Natural killer cell (primary cell): ENCODE measurements around the gene RND2. TPM values are rescaled to one million over a fixed set of nuclear protein-coding genes. Genes with fewer than 3 reads are reported as not detected.
A peak's percentile ranks its signal among the peaks of the same experiment; 100 is the strongest.

Source experiments
- ATAC-seq, 3 donors: fragments of 150-1000 bp in 2 of 3; fragments of 200-7000 bp in 1 of 3; cut with Tn5 transposase; 1 replicate in 1 of 3; 2 replicates in 2 of 3; pipeline ENCODE4 v1.10.0; 2021; ENCODE audit warnings: mild to moderate bottlenecking in 2 of 3, moderate library complexity in 2 of 3
- DNase-seq, 2 donors: peaks; one replicate each; pipeline versions ENCODE4 v3.0.0 to v3.0.0-alpha.2; 2013 to 2021; ENCODE audit warnings: mixed read lengths in 1 of 2
- H3K27ac ChIP-seq: one replicate; pipeline ENCODE4 v1.5.1; 2013; ENCODE audit warnings: mild to moderate bottlenecking, low read length
- H3K27me3 ChIP-seq: one replicate; pipeline ENCODE4 v1.6.1; 2013; ENCODE audit warnings: low read length; ENCODE audit not compliant: control insufficient read depth, insufficient read depth
- H3K36me3 ChIP-seq: one replicate; pipeline ENCODE4 v1.6.1; 2013; ENCODE audit warnings: low read length; ENCODE audit not compliant: control insufficient read depth, insufficient read depth
- H3K4me1 ChIP-seq: one replicate; pipeline ENCODE4 v1.6.1; 2013; ENCODE audit warnings: low read length; ENCODE audit not compliant: control insufficient read depth, insufficient read depth
- H3K4me3 ChIP-seq: one replicate; pipeline ENCODE4 v1.5.1; 2013; ENCODE audit warnings: low read length
- H3K9me3 ChIP-seq: one replicate; pipeline ENCODE4 v1.6.1; 2013; ENCODE audit warnings: low read length; ENCODE audit not compliant: control insufficient read depth, insufficient read depth
- H3K27ac Mint-ChIP-seq, 2 donors: one replicate each; pipeline ENCODE4 v1.8.0; 2022; ENCODE audit warnings: mild to moderate bottlenecking in 2 of 2, mixed read lengths in 2 of 2, moderate library complexity in 1 of 2
- H3K27me3 Mint-ChIP-seq, 2 donors: one replicate each; pipeline ENCODE4 v1.8.0; 2022; ENCODE audit warnings: low read depth in 2 of 2, mixed read lengths in 2 of 2
- H3K36me3 Mint-ChIP-seq: one replicate; pipeline ENCODE4 v1.8.0; 2022; ENCODE audit warnings: mixed read lengths
- H3K4me1 Mint-ChIP-seq, 2 donors: one replicate each; pipeline ENCODE4 v1.8.0; 2022; ENCODE audit warnings: mixed read lengths in 2 of 2
- H3K4me3 Mint-ChIP-seq: one replicate; pipeline ENCODE4 v1.8.0; 2022; ENCODE audit warnings: mild to moderate bottlenecking, moderate library complexity, mixed read lengths
- H3K9me3 Mint-ChIP-seq, 2 donors: one replicate each; pipeline ENCODE4 v1.8.0; 2022; ENCODE audit warnings: mixed read lengths in 2 of 2
- CTCF ChIP-seq: fragments of 200-600 bp; IDR thresholded peaks from one replicate; pipeline ENCODE4 v1.8.0; 2022; ENCODE audit warnings: antibody characterized with exemption
- WGBS: methylation state at CpG from one replicate; pipeline ENCODE4 v1.1.7; 2013; ENCODE audit warnings: missing lambda C conversion rate; ENCODE audit not compliant: insufficient coverage; 5-methylcytosine and 5-hydroxymethylcytosine counted together
- intact Hi-C: fragments of 100-400 bp; cut with micrococcal nuclease; formaldehyde crosslinking; loops from one replicate; pipeline ENCODE4 v1.14.2; 2022
- total RNA-seq, 4 donors: library from RNA; stranded (reverse); fragments of 120-200 nt in 1 of 4; gene quantifications; one replicate each; pipeline versions ENCODE4 v1.2.3 to v1.2.4, GENCODE V29; 2013 to 2022

Gene RND2
- total RNA-seq, 3 donors from 2014 or later (not counting 1 experiment from before 2014, with no cell fraction given), result 0.12 to 0.58 (median 0.14) TPM

DNA sequence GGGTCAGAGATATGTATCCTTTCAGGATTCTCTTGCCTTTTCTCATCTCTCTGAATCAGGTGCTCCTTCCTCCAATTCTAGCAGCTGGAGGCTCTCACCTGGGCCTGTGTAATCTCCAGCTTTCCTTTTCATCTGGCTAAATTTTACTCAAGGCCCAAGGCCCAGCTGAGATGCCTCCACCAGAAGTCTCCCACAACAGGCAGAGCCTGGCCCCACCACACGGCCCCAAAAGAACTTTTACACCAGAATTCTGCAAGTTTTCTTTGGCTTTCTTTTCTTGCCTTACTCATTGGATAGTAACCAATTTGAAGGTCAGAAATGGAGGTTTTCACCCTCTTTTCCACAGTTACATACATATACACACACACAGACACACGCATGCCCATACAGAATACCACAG, 14.6 kb downstream of the RND2 start:
- no peaks in the 10 kb centered on the region for H3K27me3 Mint-ChIP-seq
- no peaks in the 10 kb centered on the region for H3K36me3 Mint-ChIP-seq
- Histone ChIP-seq H3K4me1 (no peaks in the 10 kb centered on the region), H3K27ac (no peak overlapping the region), H3K27me3 (no peaks in the 10 kb centered on the region), H3K4me3 (no peak overlapping the region), H3K9me3 (no peaks in the 10 kb centered on the region), H3K36me3 (no peaks in the 10 kb centered on the region)
- DNase-seq (no peak), ATAC-seq (no peak)
- intact Hi-C loops, result no loop called here
- no peak for TF ChIP-seq CTCF
- H3K27ac Mint-ChIP-seq, result no peak overlapping the region
- WGBS, result 95% methylated on average over 2 of the region's 2 CpGs
- no peak overlapping the region for H3K4me3 Mint-ChIP-seq
- H3K4me1 Mint-ChIP-seq, result no peaks in the 10 kb centered on the region
- H3K9me3 Mint-ChIP-seq, result no peaks in the 10 kb centered on the region

DNA sequence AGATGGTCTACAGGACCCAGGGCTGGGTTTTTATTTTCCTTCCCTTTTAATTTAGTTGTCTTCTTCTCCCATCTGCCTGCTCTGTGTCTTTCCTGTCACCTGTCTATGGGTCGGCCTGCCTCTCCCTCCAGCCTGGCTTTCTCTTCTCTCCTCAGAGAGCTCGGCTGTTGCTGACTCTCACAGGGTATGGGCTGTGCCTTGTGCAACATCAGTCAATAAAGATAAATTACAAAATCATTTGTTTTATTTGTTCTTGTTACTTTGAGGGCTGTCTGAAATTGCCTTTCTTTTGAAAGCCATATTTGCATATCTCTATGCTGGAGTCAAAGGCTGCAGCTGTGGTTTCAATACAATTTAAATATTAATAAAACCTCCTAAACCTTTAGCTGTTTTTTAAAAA, 15.6 kb downstream of the RND2 start:
- WGBS, result 92% methylated on average over 2 of the region's 2 CpGs
- H3K27ac ChIP-seq, result no peak overlapping the region
- Mint-ChIP-seq H3K4me3 (no peak overlapping the region), H3K36me3 (no peaks in the 10 kb centered on the region), H3K27ac (no peak overlapping the region), H3K4me1 (no peaks in the 10 kb centered on the region), H3K9me3 (no peaks in the 10 kb centered on the region), H3K27me3 (no peaks in the 10 kb centered on the region)
- H3K4me1 ChIP-seq, result no peaks in the 10 kb centered on the region
- intact Hi-C loops, result no loop called here
- no peaks in the 10 kb centered on the region for H3K36me3 ChIP-seq
- no peak for TF ChIP-seq CTCF
- H3K9me3 ChIP-seq, result no peaks in the 10 kb centered on the region
- H3K27me3 ChIP-seq, result no peaks in the 10 kb centered on the region
- no peak overlapping the region for H3K4me3 ChIP-seq
- ATAC-seq (no peak), DNase-seq (no peak)

- H3K27ac Mint-ChIP-seq, result peak overlapping the region in 1 of 2 donors; percentile 5
- H3K27me3 ChIP-seq, result no peaks in the 10 kb centered on the region
- no peak overlapping the region for H3K27ac ChIP-seq
- WGBS, result 94% methylated on average over 5 of the region's 5 CpGs
- no peaks in the 10 kb centered on the region for H3K4me1 ChIP-seq
- no peaks in the 10 kb centered on the region for H3K4me1 Mint-ChIP-seq
- H3K4me3 ChIP-seq, result no peak overlapping the region
- DNase-seq (no peak), ATAC-seq (no peak)
- intact Hi-C loops, result no loop called here
- no peaks in the 10 kb centered on the region for H3K27me3 Mint-ChIP-seq
- no peak overlapping the region for H3K4me3 Mint-ChIP-seq
- no peak for TF ChIP-seq CTCF
- no peaks in the 10 kb centered on the region for H3K36me3 ChIP-seq
- H3K9me3 Mint-ChIP-seq, result no peaks in the 10 kb centered on the region
- H3K36me3 Mint-ChIP-seq, result no peaks in the 10 kb centered on the region
- H3K9me3 ChIP-seq, result no peaks in the 10 kb centered on the region
Observed at GRCh38 chr17:43042025-43042628, 17.1 kb downstream of the RND2 start.

DNA sequence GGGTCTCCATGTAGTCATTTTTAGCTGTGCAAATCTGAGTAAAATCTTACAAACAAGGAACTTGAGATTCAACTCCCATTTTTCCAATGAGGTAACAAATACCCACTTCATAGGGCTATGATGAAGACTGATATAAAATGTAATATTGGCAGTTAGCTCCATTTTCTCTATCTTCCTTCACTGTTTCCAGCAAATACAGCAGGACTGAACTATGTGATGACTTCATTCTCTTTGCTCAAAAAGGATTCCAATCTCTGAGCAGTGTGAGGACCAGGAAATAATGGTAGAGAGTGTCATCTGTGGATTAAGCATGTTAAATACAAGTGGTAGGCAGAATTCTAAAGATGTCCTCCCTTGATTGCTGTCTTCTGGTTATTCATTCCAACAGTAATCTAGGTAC, 18.3 kb downstream of the RND2 start:
- ATAC-seq, result no peak
- Mint-ChIP-seq H3K4me1 (no peaks in the 10 kb centered on the region), H3K36me3 (no peaks in the 10 kb centered on the region), H3K27ac (peak overlapping the region in 1 of 2 donors; percentile 7), H3K27me3 (no peaks in the 10 kb centered on the region), H3K9me3 (no peaks in the 10 kb centered on the region), H3K4me3 (no peak overlapping the region)
- TF ChIP-seq CTCF, result no peak
- Histone ChIP-seq H3K36me3 (no peaks in the 10 kb centered on the region), H3K9me3 (no peaks in the 10 kb centered on the region), H3K27me3 (no peaks in the 10 kb centered on the region), H3K4me3 (no peak overlapping the region), H3K27ac (no peak overlapping the region), H3K4me1 (no peaks in the 10 kb centered on the region)
- DNase-seq, result no peak
- intact Hi-C loops, result no loop called here
